KMS-11 (cell line): ENCODE data around the gene RPS27A.
"Not testable (repeated sequence)": the region's sequence is repeated elsewhere in the genome, so short reads cannot be mapped to it uniquely, and the experiment has no call there.

Source experiments
- H2AFZ ChIP-seq: fragments of 200-600 bp; sonication (generic); 2 replicates; pipeline ENCODE4 v1.6.1; 2016; ENCODE audit warnings: antibody characterized with exemption, mixed run types, low read depth
- H3K27ac ChIP-seq: fragments of 200-600 bp; sonication (generic); 2 replicates; pipeline ENCODE4 v1.6.1; 2016; ENCODE audit warnings: mild to moderate bottlenecking, mixed run types
- H3K27me3 ChIP-seq: fragments of 200-600 bp; sonication (generic); 2 replicates; pipeline ENCODE4 v1.6.1; 2017; ENCODE audit warnings: mild to moderate bottlenecking, low read depth, mixed run types, moderate library complexity; ENCODE audit not compliant: insufficient read depth
- H3K36me3 ChIP-seq: fragments of 200-600 bp; sonication (generic); 2 replicates; pipeline ENCODE4 v1.6.1; 2017; ENCODE audit warnings: mild to moderate bottlenecking, mixed run types; ENCODE audit not compliant: insufficient read depth
- H3K4me1 ChIP-seq: fragments of 200-600 bp; sonication (generic); 2 replicates; pipeline ENCODE4 v1.6.1; 2016; ENCODE audit warnings: mild to moderate bottlenecking, low read depth, mixed run types; ENCODE audit not compliant: poor library complexity, severe bottlenecking
- H3K4me2 ChIP-seq: fragments of 200-600 bp; sonication (generic); 2 replicates; pipeline ENCODE4 v1.7.0; 2016; ENCODE audit warnings: mild to moderate bottlenecking, mixed run types
- H3K4me3 ChIP-seq: fragments of 200-600 bp; sonication (generic); IDR thresholded peaks from 2 replicates; pipeline ENCODE4 v1.6.1; 2017; ENCODE audit warnings: low read depth, low read length, mixed read lengths; ENCODE audit not compliant: insufficient read depth
- H3K79me2 ChIP-seq: fragments of 200-600 bp; sonication (generic); 2 replicates; pipeline ENCODE4 v1.6.1; 2016; ENCODE audit warnings: low read depth, mixed run types; ENCODE audit not compliant: insufficient read depth
- H3K9ac ChIP-seq: fragments of 200-600 bp; sonication (generic); 2 replicates; pipeline ENCODE4 v1.6.1; 2016; ENCODE audit warnings: mild to moderate bottlenecking, mixed run types
- H4K20me1 ChIP-seq: fragments of 200-600 bp; sonication (generic); 2 replicates; pipeline ENCODE4 v1.6.1; 2016; ENCODE audit warnings: mild to moderate bottlenecking, mixed run types; ENCODE audit not compliant: insufficient read depth
- TF ChIP-seq, protein P1 (sequence below): fragments of 200-600 bp; sonication (generic); conservative IDR thresholded peaks from 2 replicates; pipeline ENCODE4 v1.6.1; 2017; ENCODE audit warnings: low read depth, mild to moderate bottlenecking, antibody characterized with exemption, low read length, moderate library complexity, mixed read lengths

RPS27A gene

DNA sequence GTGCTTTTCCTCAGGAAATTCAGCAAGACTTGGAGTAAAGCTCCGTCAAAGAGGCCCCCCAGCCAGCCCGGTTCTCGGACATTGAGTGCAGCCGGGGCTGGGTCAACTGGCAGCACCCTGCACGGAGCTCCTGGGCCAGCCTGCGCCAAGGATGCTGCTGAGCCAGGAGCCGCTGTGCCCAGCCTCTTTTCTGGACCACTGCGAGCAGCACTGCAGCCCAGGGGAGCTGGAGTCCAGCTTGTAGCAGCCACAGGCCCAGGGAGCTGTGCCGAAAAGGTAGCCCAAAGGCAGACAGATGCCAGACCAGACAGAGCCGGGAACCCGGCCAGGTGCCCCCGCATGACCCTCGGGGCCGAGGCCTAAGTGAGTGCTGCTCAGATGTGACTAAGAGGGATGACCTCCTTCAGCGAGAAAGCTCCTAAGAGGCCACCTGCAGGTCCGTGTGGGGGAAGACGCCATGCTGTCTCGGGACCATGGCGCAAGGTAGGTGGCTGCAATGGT, 7.7 kb upstream of the RPS27A start:
- Histone ChIP-seq H3K27ac (no peak overlapping the region), H3K4me2 (no peak overlapping the region), H3K79me2 (no peaks in the 10 kb centered on the region), H2AFZ (no peak overlapping the region), H3K36me3 (no peaks in the 10 kb centered on the region), H3K9ac (no peak overlapping the region), H3K4me3 (no peak overlapping the region), H3K4me1 (peaks cover 4% of the 10 kb centered on the region), H3K27me3 (no peaks in the 10 kb centered on the region), H4K20me1 (no peaks in the 10 kb centered on the region)
- TF ChIP-seq, protein P1, sequence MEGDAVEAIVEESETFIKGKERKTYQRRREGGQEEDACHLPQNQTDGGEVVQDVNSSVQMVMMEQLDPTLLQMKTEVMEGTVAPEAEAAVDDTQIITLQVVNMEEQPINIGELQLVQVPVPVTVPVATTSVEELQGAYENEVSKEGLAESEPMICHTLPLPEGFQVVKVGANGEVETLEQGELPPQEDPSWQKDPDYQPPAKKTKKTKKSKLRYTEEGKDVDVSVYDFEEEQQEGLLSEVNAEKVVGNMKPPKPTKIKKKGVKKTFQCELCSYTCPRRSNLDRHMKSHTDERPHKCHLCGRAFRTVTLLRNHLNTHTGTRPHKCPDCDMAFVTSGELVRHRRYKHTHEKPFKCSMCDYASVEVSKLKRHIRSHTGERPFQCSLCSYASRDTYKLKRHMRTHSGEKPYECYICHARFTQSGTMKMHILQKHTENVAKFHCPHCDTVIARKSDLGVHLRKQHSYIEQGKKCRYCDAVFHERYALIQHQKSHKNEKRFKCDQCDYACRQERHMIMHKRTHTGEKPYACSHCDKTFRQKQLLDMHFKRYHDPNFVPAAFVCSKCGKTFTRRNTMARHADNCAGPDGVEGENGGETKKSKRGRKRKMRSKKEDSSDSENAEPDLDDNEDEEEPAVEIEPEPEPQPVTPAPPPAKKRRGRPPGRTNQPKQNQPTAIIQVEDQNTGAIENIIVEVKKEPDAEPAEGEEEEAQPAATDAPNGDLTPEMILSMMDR: no peak

DNA sequence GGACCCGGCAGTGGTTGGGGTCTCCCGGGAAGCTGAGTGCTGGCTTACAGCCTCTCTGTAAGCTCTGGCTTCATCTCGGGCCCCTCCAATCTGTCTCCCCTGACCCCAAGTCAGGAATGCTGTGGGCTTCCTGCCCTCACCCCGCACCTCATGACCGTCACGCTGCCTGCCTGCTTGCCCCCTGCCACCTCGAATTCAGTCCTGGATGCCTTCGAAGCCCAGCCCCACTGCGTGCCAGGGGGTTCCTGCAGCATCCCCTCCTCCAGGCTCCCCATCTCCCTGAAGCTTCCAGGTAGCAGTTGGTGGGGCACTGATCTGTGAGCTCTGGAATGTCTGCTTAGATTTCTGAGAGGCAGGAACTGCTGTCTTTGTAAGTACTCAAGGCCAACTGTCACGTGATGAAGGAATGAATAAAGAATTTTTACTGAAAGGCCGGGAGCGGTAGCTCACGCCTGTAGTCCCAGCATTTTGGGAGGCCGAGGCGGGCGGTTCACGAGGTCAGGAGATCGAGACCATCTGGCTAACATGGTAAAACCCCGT, 6.9 kb upstream of the RPS27A start:
- Histone ChIP-seq H3K4me1 (peaks cover 5% of the 10 kb centered on the region), H4K20me1 (no peaks in the 10 kb centered on the region), H3K27me3 (no peaks in the 10 kb centered on the region), H3K79me2 (no peaks in the 10 kb centered on the region; the same call in 1 of the 2 replicates), H2AFZ (no peak overlapping the region), H3K4me3 (no peak overlapping the region), H3K27ac (no peak overlapping the region), H3K4me2 (no peak overlapping the region), H3K36me3 (no peaks in the 10 kb centered on the region), H3K9ac (no peak overlapping the region)
- TF ChIP-seq, protein P1: no peak

DNA sequence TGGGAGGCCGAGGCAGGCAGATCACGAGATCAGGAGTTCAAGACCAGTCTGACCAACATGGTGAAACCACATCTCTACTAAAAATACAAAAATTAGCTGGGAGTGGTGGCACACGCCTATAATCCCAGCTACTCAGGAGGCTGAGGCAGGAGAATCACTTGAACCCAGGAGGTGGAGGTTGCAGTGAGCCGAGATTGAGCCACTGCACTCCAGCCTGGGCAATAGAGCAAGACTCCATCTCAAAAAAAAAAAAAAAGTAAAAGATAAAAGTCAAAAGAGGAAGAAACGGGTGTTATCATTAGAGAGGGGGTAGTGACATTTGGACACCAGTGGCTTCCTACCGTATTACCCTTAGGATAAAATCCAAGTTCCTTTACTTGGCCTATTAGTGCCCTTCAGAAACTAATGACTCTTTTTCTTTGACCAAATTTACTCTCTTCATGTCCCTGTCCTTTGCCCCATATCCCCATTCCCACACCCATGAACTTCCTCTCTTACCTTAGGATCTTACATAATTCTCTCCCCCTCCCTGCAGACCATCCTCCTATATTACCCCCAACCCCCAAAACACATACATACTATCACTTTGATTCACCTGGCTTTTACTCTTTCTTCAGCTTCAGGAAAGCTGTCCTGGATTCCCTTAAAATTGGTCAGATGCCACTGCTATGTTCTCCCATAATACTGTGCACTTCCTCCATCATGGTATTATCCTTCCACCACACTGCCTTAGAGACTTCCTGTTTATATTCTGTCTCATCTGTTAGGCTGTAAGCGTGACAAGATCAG, 4.9 kb upstream of the RPS27A start:
- peaks cover 14% of the 10 kb centered on the region for H3K79me2 ChIP-seq
- not testable (repeated sequence) for H3K27ac ChIP-seq

DNA sequence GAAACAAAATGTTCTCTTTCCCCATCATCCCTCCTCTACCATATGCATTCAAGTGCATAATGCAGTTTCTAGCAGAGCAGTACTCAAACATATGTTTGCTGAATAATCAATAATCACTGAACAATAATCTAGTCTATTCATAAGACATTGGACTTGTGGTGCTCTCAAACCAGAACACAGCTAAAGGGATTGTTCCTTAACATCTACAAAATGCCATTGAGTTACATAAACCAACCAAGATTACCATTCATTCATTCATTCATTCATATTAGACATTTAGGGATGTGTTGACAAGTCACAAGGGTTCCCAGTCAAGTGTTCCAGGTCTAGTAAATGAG, 4.3 kb upstream of the RPS27A start:
- Histone ChIP-seq H3K4me2 (no peak overlapping the region), H2AFZ (no peak overlapping the region), H3K79me2 (peaks cover 19% of the 10 kb centered on the region), H4K20me1 (no peaks in the 10 kb centered on the region), H3K27ac (no peak overlapping the region), H3K27me3 (no peaks in the 10 kb centered on the region), H3K36me3 (peaks cover 2% of the 10 kb centered on the region; the same call in 1 of the 2 replicates), H3K9ac (no peak overlapping the region), H3K4me1 (peaks cover 10% of the 10 kb centered on the region), H3K4me3 (no peak overlapping the region)
- TF ChIP-seq, protein P1: no peak

More for the DNA sequence above, 4.9 kb upstream of the RPS27A start:
- not testable (repeated sequence) for H3K4me1 ChIP-seq, H3K36me3 ChIP-seq, H3K9ac ChIP-seq, H3K27me3 ChIP-seq, H2AFZ ChIP-seq, H4K20me1 ChIP-seq, H3K4me3 ChIP-seq, H3K4me2 ChIP-seq

DNA sequence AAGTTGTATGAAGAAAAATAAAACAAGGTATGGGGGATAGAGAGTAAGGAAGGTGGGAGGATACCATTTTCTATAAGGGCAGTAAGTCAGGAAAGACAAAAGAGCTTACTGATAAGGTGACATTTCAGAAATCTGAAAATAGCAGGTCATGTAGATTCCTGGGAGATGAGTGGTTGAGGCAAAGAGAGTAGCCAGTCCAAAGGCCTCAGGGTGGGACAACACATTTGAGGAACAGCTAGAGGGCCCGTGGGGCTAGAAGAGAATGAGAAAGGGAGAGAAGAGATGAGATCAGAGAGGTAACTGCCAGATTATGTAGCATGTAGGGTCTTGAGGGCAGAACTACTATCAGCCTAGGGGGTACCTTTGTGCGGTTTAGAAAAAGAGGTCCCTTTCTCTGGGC, 3.3 kb upstream of the RPS27A start:
- Histone ChIP-seq H4K20me1 (no peaks in the 10 kb centered on the region), H3K36me3 (peaks cover 10% of the 10 kb centered on the region; the same call in 1 of the 2 replicates), H3K9ac (no peak overlapping the region), H3K4me1 (peaks cover 17% of the 10 kb centered on the region), H3K27me3 (no peaks in the 10 kb centered on the region), H3K79me2 (peaks cover 29% of the 10 kb centered on the region), H3K4me2 (no peak overlapping the region), H3K27ac (no peak overlapping the region), H3K4me3 (no peak overlapping the region), H2AFZ (no peak overlapping the region)
- TF ChIP-seq, protein P1: no peak
